ENCODE results near the gene EIF5A. TPM values are rescaled to one million over a fixed set of nuclear protein-coding genes. Genes with fewer than 3 reads are reported as not detected.

EIF5A gene
- total RNA-seq = 100 to 1,000 TPM in 4 of 5 donors, 10 to 100 TPM in 1; 86.9 to 189 (median 137) TPM
- 100 to 1,000 TPM; 341 to 438 (median 394) TPM for polyA plus RNA-seq
- long read RNA-seq, donor 1, transcript EIF5A-202 (6 exons, 1,511 nt) = major isoform, 43 of 295 reads
- long read RNA-seq, donor 1, partial matches to known transcripts = 217 of 295 reads
- long read RNA-seq, donor 1, other reads (novel, unspliced or antisense) = 32 of 295 reads
- long read RNA-seq, donor 2, transcript EIF5A-202 (6 exons, 1,511 nt) = major isoform, 65 of 172 reads
- long read RNA-seq, donor 2, transcript EIF5A-205 (6 exons, 1,271 nt) = minor isoform, 8 of 172 reads
- long read RNA-seq, donor 2, partial matches to known transcripts = 95 of 172 reads
- long read RNA-seq, donor 2, other reads (novel, unspliced or antisense) = 0 of 172 reads
- long read RNA-seq, donor 3, transcript EIF5A-205 (6 exons, 1,271 nt) = minor isoform, 5 of 141 reads
- long read RNA-seq, donor 3, transcript EIF5A-202 (6 exons, 1,511 nt) = major isoform, 44 of 141 reads
- long read RNA-seq, donor 3, partial matches to known transcripts = 88 of 141 reads
- long read RNA-seq, donor 3, other reads (novel, unspliced or antisense) = 0 of 141 reads
- long read RNA-seq, donor 4, transcript EIF5A-202 (6 exons, 1,511 nt) = major isoform, 12 of 12 reads
- long read RNA-seq, donor 4, partial matches to known transcripts = 0 of 12 reads
- long read RNA-seq, donor 4, other reads (novel, unspliced or antisense) = 0 of 12 reads
- long read RNA-seq, donor 5, transcript EIF5A-210 (2 exons, 609 nt) = minor isoform, 5 of 290 reads
- long read RNA-seq, donor 5, transcript EIF5A-202 (6 exons, 1,511 nt) = major isoform, 111 of 290 reads
- long read RNA-seq, donor 5, partial matches to known transcripts = 170 of 290 reads
- long read RNA-seq, donor 5, other reads (novel, unspliced or antisense) = 0 of 290 reads
- long read RNA-seq, donor 6, transcript EIF5A-205 (6 exons, 1,271 nt) = minor isoform, 22 of 335 reads
- long read RNA-seq, donor 6, transcript EIF5A-210 (2 exons, 609 nt) = minor isoform, 5 of 335 reads
- long read RNA-seq, donor 6, transcript EIF5A-202 (6 exons, 1,511 nt) = major isoform, 147 of 335 reads
- long read RNA-seq, donor 6, partial matches to known transcripts = 75 of 335 reads
- long read RNA-seq, donor 6, other reads (novel, unspliced or antisense) = 84 of 335 reads
- long read RNA-seq, donor 7, transcript EIF5A-205 (6 exons, 1,271 nt) = minor isoform, 11 of 128 reads
- long read RNA-seq, donor 7, transcript EIF5A-202 (6 exons, 1,511 nt) = major isoform, 98 of 128 reads
- long read RNA-seq, donor 7, partial matches to known transcripts = 16 of 128 reads
- long read RNA-seq, donor 7, other reads (novel, unspliced or antisense) = 0 of 128 reads
- long read RNA-seq, donor 8, transcript EIF5A-202 (6 exons, 1,511 nt) = major isoform, 75 of 86 reads
- long read RNA-seq, donor 8, transcript EIF5A-205 (6 exons, 1,271 nt) = minor isoform, 11 of 86 reads
- long read RNA-seq, donor 8, partial matches to known transcripts = 0 of 86 reads
- long read RNA-seq, donor 8, other reads (novel, unspliced or antisense) = 0 of 86 reads
- long read RNA-seq, donor 9, transcript EIF5A-210 (2 exons, 609 nt) = minor isoform, 7 of 104 reads
- long read RNA-seq, donor 9, transcript EIF5A-205 (6 exons, 1,271 nt) = minor isoform, 7 of 104 reads
- long read RNA-seq, donor 9, transcript EIF5A-202 (6 exons, 1,511 nt) = major isoform, 78 of 104 reads
- long read RNA-seq, donor 9, partial matches to known transcripts = 12 of 104 reads
- long read RNA-seq, donor 9, other reads (novel, unspliced or antisense) = 0 of 104 reads
- long read RNA-seq, donor 10, transcript EIF5A-202 (6 exons, 1,511 nt) = major isoform, 25 of 29 reads
- long read RNA-seq, donor 10, partial matches to known transcripts = 0 of 29 reads
- long read RNA-seq, donor 10, other reads (novel, unspliced or antisense) = 0 of 29 reads

DNA sequence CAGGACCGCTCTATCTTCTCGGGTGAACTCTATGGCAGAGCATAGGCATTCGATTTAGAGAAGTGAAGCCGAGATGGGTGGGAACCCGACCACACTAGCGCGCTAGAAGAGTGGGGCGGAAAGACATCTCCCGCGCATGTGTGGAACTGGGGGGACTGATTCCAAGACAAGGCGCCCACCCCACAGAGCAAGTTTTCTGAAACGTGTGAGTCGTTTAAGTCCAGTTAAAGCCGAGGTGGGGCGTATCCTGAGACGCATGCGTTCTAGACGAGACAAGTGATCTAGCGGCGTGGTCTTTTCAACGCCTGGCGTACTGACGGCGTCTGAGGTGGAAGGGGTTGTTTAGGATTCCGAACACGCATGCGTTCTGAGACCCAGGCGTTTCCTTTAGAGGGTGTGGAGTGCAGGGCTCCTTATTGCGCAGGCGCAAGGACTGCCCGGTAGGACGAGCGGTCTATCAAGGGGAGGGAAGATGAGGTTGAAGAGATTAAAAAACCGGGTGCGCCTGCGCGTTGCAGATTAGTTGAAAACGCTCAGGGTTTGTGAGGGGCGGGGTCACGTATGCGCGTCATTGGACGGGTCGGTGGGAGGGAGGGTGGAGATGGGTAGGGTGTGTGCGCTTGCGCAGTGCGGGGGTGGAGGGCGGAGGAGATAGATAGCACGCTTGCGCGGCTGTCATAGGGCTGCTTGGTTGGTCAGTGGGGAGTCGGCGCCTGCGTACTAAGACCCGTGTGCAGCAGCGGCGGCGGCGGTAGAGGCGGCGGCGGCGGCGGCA lies at the start of gene EIF5A:
Gene EIF5A, plus strand, starts transcription at position 718 of the 775 bp plus-strand sequence. CDS start 2,008 bp downstream, outside the sequence.
- intact Hi-C loops (cut with DNase I; ENCODE audit: low total_unique reads) = no loop called here
- Histone ChIP-seq H3K4me1 (peaks cover 17 to 40% (median 37%) of the 10 kb centered on the region in 4 donors), H3K9me3 (no peaks in the 10 kb centered on the region), H3K4me3 (peak within 1 kb of the TSS; percentile 94 to 99 (median 98)), H3K36me3 (peaks cover 23 to 29% (median 28%) of the 10 kb centered on the region in 4 donors), H3K27ac (peak within 1 kb of the TSS; percentile 98 to 100 (median 100)), H3K27me3 (no peaks in the 10 kb centered on the region)
- TF ChIP-seq, protein P1, sequence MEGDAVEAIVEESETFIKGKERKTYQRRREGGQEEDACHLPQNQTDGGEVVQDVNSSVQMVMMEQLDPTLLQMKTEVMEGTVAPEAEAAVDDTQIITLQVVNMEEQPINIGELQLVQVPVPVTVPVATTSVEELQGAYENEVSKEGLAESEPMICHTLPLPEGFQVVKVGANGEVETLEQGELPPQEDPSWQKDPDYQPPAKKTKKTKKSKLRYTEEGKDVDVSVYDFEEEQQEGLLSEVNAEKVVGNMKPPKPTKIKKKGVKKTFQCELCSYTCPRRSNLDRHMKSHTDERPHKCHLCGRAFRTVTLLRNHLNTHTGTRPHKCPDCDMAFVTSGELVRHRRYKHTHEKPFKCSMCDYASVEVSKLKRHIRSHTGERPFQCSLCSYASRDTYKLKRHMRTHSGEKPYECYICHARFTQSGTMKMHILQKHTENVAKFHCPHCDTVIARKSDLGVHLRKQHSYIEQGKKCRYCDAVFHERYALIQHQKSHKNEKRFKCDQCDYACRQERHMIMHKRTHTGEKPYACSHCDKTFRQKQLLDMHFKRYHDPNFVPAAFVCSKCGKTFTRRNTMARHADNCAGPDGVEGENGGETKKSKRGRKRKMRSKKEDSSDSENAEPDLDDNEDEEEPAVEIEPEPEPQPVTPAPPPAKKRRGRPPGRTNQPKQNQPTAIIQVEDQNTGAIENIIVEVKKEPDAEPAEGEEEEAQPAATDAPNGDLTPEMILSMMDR (IDR thresholded peaks at IDR 0.05) = peak in 1 of 7 experiments; percentile 12
- peak in 2 of 4 donors; percentile 84 to 85 for TF ChIP-seq POLR2A (IDR thresholded peaks at IDR 0.05)
- no peak for TF ChIP-seq EP300 (IDR thresholded peaks at IDR 0.05)
- peak; percentile 94 to 97 (median 95) for TF ChIP-seq POLR2AphosphoS5 (IDR thresholded peaks at IDR 0.05)
- 0 to 1% (median 0%) methylated on average over 55 to 64 of the region's 64 CpGs for WGBS, 5 donors
- peak; percentile 100 for DNase-seq

DNA sequence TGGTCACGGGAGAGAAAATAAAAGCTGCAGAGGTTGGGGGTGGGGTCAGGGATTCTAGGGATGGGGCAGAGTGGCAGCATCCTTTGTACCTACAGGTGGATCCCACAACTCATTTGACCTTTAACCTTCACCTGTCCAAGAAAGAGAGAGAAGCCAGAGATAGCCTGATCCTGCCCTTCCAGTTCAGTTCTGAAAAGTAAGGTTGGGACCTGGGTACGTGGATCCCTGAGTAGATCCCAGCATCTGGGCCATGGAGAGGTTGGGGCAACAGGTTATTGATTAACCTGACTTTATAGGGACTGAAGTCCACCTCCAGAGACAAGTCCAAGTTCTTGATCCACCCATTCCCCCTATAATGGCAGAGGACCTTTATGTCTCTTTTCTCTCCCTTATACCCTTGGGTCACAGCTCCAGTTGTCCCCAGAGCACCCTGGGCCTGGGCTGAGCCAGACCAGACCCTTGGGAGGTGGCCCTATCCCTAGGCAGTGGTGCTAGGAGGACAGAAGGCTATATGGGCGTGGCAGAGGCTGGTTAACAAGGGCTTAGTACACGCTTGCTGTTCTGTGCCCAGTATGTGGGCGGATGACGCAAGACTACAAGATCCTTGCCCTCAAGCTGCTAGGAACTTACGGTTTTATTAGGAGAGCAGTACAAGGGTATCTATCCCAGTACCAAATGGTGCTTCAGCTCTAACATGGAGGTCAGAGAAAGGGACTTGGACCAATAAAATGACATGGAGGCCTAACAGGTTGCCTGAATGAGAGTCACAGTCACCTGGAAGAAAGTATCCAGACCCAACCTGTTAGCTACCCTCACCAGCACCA lies 48.5 kb upstream of the EIF5A start:
- intact Hi-C loops (cut with DNase I; ENCODE audit: low total_unique reads) = no loop called here
- Histone ChIP-seq H3K9me3 (no peaks in the 10 kb centered on the region), H3K27me3 (peaks cover 10 to 40% (median 37%) of the 10 kb centered on the region in 3 donors), H3K4me3 (no peak overlapping the region), H3K27ac (no peak overlapping the region), H3K4me1 (peaks cover 31 to 53% (median 36%) of the 10 kb centered on the region in 4 donors), H3K36me3 (peaks cover 30 to 62% (median 59%) of the 10 kb centered on the region in 4 donors)
- no peak for TF ChIP-seq POLR2AphosphoS5 (IDR thresholded peaks at IDR 0.05)
- 69 to 87% (median 85%) methylated on average over 6 to 7 of the region's 7 CpGs for WGBS, 5 donors
- DNase-seq = peak in 1 of 2 donors; percentile 60

DNA sequence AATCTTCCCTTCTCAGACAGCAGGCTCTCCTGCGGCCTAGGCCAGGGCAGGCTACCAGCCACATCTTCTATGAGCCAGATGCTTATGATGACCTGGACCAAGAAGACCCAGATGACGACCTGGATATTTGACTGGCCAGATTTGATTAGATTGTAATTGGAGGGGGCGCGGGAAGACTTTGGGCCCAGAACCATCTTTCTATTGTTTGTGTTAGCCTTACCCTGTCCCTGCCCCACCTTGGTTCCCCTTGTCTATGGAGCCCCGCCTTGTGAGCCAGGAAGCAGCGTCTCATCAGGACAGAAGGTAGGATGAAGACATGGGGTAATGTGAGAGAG lies 47.9 kb upstream of the EIF5A start:
- H3K4me1 ChIP-seq = peaks cover 31 to 51% (median 39%) of the 10 kb centered on the region in 4 donors
- WGBS, 5 donors = 90 to 99% (median 95%) methylated on average over 6 of the region's 6 CpGs
- H3K9me3 ChIP-seq = no peaks in the 10 kb centered on the region
- peaks cover 10 to 46% (median 43%) of the 10 kb centered on the region in 3 donors for H3K27me3 ChIP-seq
- peaks cover 30 to 56% (median 54%) of the 10 kb centered on the region in 4 donors for H3K36me3 ChIP-seq
- intact Hi-C loops (cut with DNase I; ENCODE audit: low total_unique reads) = no loop called here
- no peak for DNase-seq
- no peak for TF ChIP-seq POLR2AphosphoS5 (IDR thresholded peaks at IDR 0.05)
- TF ChIP-seq, protein P1 (IDR thresholded peaks at IDR 0.05) = no peak
- TF ChIP-seq POLR2A (IDR thresholded peaks at IDR 0.05) = no peak
- no peak for TF ChIP-seq EP300 (IDR thresholded peaks at IDR 0.05)
- H3K4me3 ChIP-seq = no peak overlapping the region
- H3K27ac ChIP-seq = no peak overlapping the region
